BJ (cell line): Measurements from ENCODE around the gene HSF4. TPM values are rescaled to one million over a fixed set of nuclear protein-coding genes. Genes with fewer than 3 reads are reported as not detected.

Source experiments
- CTCF ChIA-PET: fragments of 350-600 bp; formaldehyde crosslinking; extraction: SDS; loops from one replicate; lab custom pipeline; 2021; ENCODE audit warnings: antibody characterized with exemption, inconsistent platforms; lab: Yijun Ruan, JAX
- POLR2A ChIA-PET: fragments of 300-600 bp; sonication (Branson Sonifier 250); formaldehyde crosslinking; extraction: SDS; loops from one replicate; lab custom pipeline; 2021; ENCODE audit warnings: antibody characterized with exemption; lab: Charles Lee
- DNase-seq: peaks from one replicate; pipeline ENCODE4 v3.0.0-alpha.2; 2011; ENCODE audit warnings: low read depth
- H3K27me3 ChIP-seq: 2 replicates; pipeline ENCODE4 v1.6.0; 2011; ENCODE audit warnings: low read length; ENCODE audit not compliant: control insufficient read depth, insufficient read depth
- H3K36me3 ChIP-seq: 2 replicates; pipeline ENCODE4 v1.5.1; 2011; ENCODE audit warnings: low read length; ENCODE audit not compliant: control insufficient read depth, insufficient read depth
- H3K4me3 ChIP-seq: 2 replicates; pipeline ENCODE4 v1.5.1; 2011; ENCODE audit warnings: low read depth, mild to moderate bottlenecking, control low read depth, low read length
- polyA plus RNA-seq: library from polyadenylated mRNA; depleted of rRNA; stranded (reverse); fragments of >200 nt; gene quantifications from 2 replicates; pipeline ENCODE4 v1.2.3, GENCODE V29; 2011
- TF ChIP-seq, protein P1 (sequence below): IDR thresholded peaks from 2 replicates; pipeline ENCODE4 v1.5.1; 2011; ENCODE audit warnings: low read depth, mild to moderate bottlenecking, control low read depth, inconsistent platforms, low read length, moderate library complexity; ENCODE audit not compliant: insufficient read depth

HSF4 gene
- polyA plus RNA-seq, 1 experiment: 4.1 TPM

DNA sequence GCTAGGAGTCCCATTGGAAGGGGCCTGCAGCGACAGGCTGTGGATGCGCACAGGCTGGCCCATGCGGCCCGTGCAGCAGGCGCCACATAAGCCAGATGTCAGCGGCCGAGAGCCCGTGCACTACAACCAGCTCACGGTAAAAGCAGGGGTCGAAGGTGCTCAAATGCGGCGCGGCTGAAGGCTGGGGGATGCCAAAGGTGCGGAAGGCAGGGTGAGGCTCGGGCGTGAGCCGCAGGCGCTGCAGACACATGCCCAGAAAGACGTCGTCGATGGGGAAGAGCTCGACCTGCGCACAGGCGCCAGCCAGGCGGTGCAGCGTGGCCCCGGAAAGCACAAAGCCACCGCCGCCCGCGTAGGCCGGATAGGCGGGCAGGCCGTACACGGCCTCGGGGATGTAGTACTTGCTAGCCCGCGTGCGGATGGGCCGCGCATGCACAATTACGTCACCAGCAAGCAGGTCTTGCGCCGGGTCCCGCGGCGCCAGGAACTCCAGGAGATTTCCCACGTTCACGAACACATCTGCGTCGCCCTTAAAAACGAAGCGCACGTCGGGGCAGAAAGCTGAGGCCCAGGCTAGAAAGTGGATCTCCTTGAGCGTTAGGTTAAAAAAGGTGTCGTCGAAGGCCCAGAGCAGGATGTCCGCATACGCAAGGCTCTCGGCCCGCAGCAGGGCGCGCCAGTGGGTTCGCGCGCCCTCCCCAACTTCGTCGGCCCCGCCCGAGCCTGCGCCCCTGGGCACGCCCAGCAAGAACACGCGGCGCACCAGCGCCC lies 15.1 kb upstream of the HSF4 start:
- H3K4me3 ChIP-seq: peak overlapping the region; percentile 83
- H3K27me3 ChIP-seq: no peaks in the 10 kb centered on the region
- DNase-seq: no peak
- TF ChIP-seq, protein P1, sequence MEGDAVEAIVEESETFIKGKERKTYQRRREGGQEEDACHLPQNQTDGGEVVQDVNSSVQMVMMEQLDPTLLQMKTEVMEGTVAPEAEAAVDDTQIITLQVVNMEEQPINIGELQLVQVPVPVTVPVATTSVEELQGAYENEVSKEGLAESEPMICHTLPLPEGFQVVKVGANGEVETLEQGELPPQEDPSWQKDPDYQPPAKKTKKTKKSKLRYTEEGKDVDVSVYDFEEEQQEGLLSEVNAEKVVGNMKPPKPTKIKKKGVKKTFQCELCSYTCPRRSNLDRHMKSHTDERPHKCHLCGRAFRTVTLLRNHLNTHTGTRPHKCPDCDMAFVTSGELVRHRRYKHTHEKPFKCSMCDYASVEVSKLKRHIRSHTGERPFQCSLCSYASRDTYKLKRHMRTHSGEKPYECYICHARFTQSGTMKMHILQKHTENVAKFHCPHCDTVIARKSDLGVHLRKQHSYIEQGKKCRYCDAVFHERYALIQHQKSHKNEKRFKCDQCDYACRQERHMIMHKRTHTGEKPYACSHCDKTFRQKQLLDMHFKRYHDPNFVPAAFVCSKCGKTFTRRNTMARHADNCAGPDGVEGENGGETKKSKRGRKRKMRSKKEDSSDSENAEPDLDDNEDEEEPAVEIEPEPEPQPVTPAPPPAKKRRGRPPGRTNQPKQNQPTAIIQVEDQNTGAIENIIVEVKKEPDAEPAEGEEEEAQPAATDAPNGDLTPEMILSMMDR: no peak
- ChIA-PET CTCF (interaction anchor here (0.5 to 2.6 kb wide), 5 partner anchors 10 to 298 kb away, joined by 3 to 12 read pairs (median 4); no protein-coding TSS in a partner anchor), POLR2A (no interaction called here)
- H3K36me3 ChIP-seq: peaks cover 21% of the 10 kb centered on the region

DNA sequence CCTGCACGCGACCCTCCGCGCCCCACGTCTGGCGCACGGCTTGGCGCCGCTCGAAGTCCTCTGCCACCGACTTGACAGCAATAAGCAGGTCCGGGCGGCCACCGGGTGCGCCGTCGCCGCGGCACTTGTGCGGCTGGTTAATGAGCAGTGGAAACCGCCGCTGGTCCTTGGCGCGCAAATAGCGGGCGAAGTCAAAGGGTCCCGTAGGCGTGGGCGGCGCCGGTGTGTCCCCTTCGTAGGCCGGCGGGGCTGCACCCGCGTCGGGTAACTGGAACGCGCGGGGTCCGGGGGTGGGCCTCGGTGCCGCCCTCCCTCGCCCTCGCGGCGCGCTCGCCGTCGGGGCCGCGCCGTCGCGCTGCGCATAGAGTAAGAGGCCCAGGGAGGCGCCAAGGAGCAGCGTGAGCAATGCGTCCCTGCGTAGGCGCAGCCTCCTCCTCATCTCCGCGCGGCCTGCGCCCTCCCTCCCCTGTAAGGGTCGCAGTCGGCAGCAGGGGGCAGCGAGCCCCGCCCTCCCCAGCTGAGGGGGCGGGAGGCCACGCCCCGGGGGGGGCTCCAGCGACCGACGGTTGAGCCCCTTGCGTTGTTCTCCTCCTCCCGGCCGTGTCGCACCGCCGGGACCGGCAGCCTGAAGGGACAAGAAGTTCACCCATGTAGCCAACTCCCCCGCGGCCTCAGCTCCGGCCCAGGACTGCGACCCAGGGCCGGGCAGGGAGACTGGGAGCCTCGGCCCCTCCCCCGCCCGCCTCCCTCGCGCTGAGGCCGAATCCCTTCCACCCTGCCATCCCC lies 14.3 kb upstream of the HSF4 start:
- ChIA-PET POLR2A (no interaction called here), CTCF (interaction anchor here (0.5 to 2.7 kb wide), 13 partner anchors 11 to 806 kb away, joined by 3 to 16 read pairs (median 4); partner anchors contain the start of gene CES3)
- peaks cover 17% of the 10 kb centered on the region for H3K36me3 ChIP-seq
- peak overlapping the region; percentile 83 for H3K4me3 ChIP-seq
- TF ChIP-seq, protein P1: 0 out of 2 replicates have a peak, but pooled peaks have one; percentile 17
- no peak for DNase-seq
- H3K27me3 ChIP-seq: no peaks in the 10 kb centered on the region

GRCh38 chr16:67150833-67151396 lies 13.6 kb upstream of the HSF4 start, which contains the start of gene B3GNT9:
Gene B3GNT9, minus strand, starts transcription at chr16:67150998. Its CDS starts 513 bp downstream, at chr16:67150485.
- POLR2A ChIA-PET: no interaction called here

GRCh38 chr16:67151431-67152097 lies 13.0 kb upstream of the HSF4 start:
- TF ChIP-seq, protein P1: no peak
- DNase-seq: no peak
- POLR2A ChIA-PET: no interaction called here
- Histone ChIP-seq H3K36me3 (peaks cover 13% of the 10 kb centered on the region), H3K27me3 (no peaks in the 10 kb centered on the region), H3K4me3 (peak overlapping the region; percentile 83; the same call in 1 of the 2 replicates)
- CTCF ChIA-PET: interaction anchor here (0.8 to 2.7 kb wide), 12 partner anchors 9 to 257 kb away, joined by 3 to 16 read pairs (median 4); partner anchors contain the start of genes CES3, FBXL8, NOL3 and TRADD

More at GRCh38 chr16:67150833-67151396, 13.6 kb upstream of the HSF4 start, which contains the start of gene B3GNT9:
- H3K36me3 ChIP-seq: peaks cover 16% of the 10 kb centered on the region
- H3K4me3 ChIP-seq: peak within 1 kb of the TSS; percentile 83
- DNase-seq: no peak
- H3K27me3 ChIP-seq: no peaks in the 10 kb centered on the region
- TF ChIP-seq, protein P1: no peak
- CTCF ChIA-PET: interaction anchor here (0.5 to 2.7 kb wide), 13 partner anchors 9 to 805 kb away, joined by 3 to 16 read pairs (median 4); partner anchors contain the start of genes CES3, FBXL8, NOL3 and TRADD
